ENCODE results near the gene SP9.

- TF ChIP-seq CTCF (IDR thresholded peaks at IDR 0.05) (no peak), POLR2A (IDR thresholded peaks at IDR 0.05) (no peak)
Measured at GRCh38 chr2:174334781-174335251, at the start of gene SP9.

All from heart left ventricle (tissue), 13 donors.